Choroid plexus epithelial cell (primary cell): Measurements from ENCODE around the gene S100B.

Experiments
- DNase-seq: peaks from one replicate; pipeline ENCODE4 v3.0.0-alpha.2; 2010; ENCODE audit warnings: low read depth
- H3K4me3 ChIP-seq: 2 replicates; pipeline ENCODE4 v1.5.1; 2011; ENCODE audit warnings: low read depth, mild to moderate bottlenecking, control low read depth, low read length, moderate library complexity
- CTCF ChIP-seq: conservative IDR thresholded peaks from 2 replicates; pipeline ENCODE4 v1.5.1; 2011; ENCODE audit warnings: low read depth, mild to moderate bottlenecking, control low read depth, inconsistent platforms, low read length, moderate library complexity

Gene S100B

GRCh38 chr21:46554431-46555224 lies 50.3 kb downstream of the S100B start:
- TF ChIP-seq CTCF: no peak
- DNase-seq: no peak
- no peak overlapping the region for H3K4me3 ChIP-seq

GRCh38 chr21:46553993-46554392 lies 50.9 kb downstream of the S100B start:
- DNase-seq: no peak
- H3K4me3 ChIP-seq: no peak overlapping the region
- TF ChIP-seq CTCF: no peak

GRCh38 chr21:46552865-46553379 lies 52.0 kb downstream of the S100B start:
- DNase-seq: no peak
- no peak overlapping the region for H3K4me3 ChIP-seq
- TF ChIP-seq CTCF: no peak

- H3K4me3 ChIP-seq: no peak overlapping the region
- TF ChIP-seq CTCF: no peak
- DNase-seq: no peak
Measured at GRCh38 chr21:46552274-46552673, 52.6 kb downstream of the S100B start.

- no peak for DNase-seq
- TF ChIP-seq CTCF: no peak
- H3K4me3 ChIP-seq: no peak overlapping the region
Measured at GRCh38 chr21:46551636-46552241, 53.1 kb downstream of the S100B start.

GRCh38 chr21:46550116-46550941 lies 54.6 kb downstream of the S100B start:
- DNase-seq: no peak
- H3K4me3 ChIP-seq: no peak overlapping the region
- no peak for TF ChIP-seq CTCF
